MM.1S (cell line): ENCODE results near the gene MPV17.

Experiments
- EZH2 ChIP-seq: fragments of 300-600 bp; sonication (generic); optimal IDR thresholded peaks from 2 replicates; pipeline ENCODE3; 2017; ENCODE audit warnings: low read depth, mild to moderate bottlenecking, antibody characterized with exemption, low read length, mixed read lengths
- TF ChIP-seq, protein P1 (sequence below): fragments of 300-600 bp; sonication (generic); IDR thresholded peaks from 2 replicates; pipeline ENCODE4 v1.5.1; 2016; ENCODE audit warnings: antibody characterized with exemption, low read length, mixed read lengths

DNA sequence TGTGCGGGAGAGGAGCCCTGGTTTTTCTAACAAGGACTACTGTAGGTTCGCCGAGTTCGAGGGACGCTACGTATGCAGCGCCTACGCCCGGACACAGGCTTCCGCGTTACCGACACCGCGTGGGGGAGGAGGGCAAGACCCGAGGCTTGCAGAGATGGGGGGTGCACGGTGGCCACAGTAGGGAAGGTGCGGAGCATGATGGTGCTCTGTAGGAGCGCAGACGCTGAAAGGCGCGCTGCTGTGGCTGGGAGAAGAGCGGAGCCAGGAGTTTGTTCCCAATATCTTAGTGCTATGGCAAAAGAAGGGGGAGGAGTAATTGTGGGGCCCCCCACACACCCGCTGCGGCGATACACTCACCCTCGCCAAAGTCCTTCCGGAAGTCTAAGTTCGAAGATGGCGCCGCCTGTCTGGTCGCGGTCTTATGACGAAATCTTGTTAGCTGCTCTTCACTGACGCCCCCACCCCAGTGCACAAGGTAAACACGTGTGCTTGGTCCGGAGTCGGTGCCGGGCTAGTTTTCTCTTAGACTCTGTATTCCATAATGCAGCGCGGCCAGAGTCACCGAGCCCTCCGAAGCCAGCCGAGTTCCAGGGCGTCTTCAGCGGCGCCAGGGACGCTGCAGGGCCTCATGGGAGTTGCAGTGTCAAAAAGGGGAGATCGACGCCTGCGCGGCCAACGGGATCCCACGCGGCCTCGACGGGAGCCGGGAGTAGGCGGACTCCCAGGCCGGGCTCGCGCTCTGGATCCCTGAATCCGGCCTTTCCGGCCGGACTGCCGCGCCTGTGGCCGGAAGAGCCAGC is 33.7 kb upstream of the MPV17 start, which contains the start of gene GTF3C2:
- TF ChIP-seq, protein P1, sequence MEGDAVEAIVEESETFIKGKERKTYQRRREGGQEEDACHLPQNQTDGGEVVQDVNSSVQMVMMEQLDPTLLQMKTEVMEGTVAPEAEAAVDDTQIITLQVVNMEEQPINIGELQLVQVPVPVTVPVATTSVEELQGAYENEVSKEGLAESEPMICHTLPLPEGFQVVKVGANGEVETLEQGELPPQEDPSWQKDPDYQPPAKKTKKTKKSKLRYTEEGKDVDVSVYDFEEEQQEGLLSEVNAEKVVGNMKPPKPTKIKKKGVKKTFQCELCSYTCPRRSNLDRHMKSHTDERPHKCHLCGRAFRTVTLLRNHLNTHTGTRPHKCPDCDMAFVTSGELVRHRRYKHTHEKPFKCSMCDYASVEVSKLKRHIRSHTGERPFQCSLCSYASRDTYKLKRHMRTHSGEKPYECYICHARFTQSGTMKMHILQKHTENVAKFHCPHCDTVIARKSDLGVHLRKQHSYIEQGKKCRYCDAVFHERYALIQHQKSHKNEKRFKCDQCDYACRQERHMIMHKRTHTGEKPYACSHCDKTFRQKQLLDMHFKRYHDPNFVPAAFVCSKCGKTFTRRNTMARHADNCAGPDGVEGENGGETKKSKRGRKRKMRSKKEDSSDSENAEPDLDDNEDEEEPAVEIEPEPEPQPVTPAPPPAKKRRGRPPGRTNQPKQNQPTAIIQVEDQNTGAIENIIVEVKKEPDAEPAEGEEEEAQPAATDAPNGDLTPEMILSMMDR = no peak
- no peak for TF ChIP-seq EZH2
